Mucosa of rectum (tissue), 2 donors: ENCODE data around the gene SLC6A9.

Experiments used
- H3K27ac ChIP-seq, 2 donors: one replicate each; pipeline ENCODE4 v1.7.0; 2013; ENCODE audit warnings: inconsistent platforms in 2 of 2, low read depth in 2 of 2, low read length in 2 of 2
- H3K27me3 ChIP-seq, 2 donors: one replicate each; pipeline ENCODE4 v1.7.0; 2013; ENCODE audit warnings: low read length in 2 of 2; ENCODE audit not compliant: control insufficient read depth in 2 of 2, insufficient read depth in 2 of 2
- H3K36me3 ChIP-seq, 2 donors: one replicate each; pipeline ENCODE4 v1.7.0; 2013; ENCODE audit warnings: low read length in 2 of 2; ENCODE audit not compliant: control insufficient read depth in 2 of 2, insufficient read depth in 2 of 2
- H3K4me1 ChIP-seq, 2 donors: one replicate each; pipeline ENCODE4 v1.7.0; 2013; ENCODE audit warnings: low read length in 2 of 2, mild to moderate bottlenecking in 1 of 2; ENCODE audit not compliant: control insufficient read depth in 2 of 2, insufficient read depth in 2 of 2
- H3K4me3 ChIP-seq, 2 donors: one replicate each; pipeline ENCODE4 v1.7.0; 2013; ENCODE audit warnings: low read length in 2 of 2
- H3K9ac ChIP-seq, 2 donors: one replicate each; pipeline ENCODE4 v1.7.0; 2013; ENCODE audit warnings: low read length in 2 of 2, low read depth in 1 of 2, mild to moderate bottlenecking in 1 of 2
- H3K9me3 ChIP-seq, 2 donors: one replicate each; pipeline ENCODE4 v1.7.0; 2013; ENCODE audit warnings: low read length in 2 of 2; ENCODE audit not compliant: control insufficient read depth in 2 of 2
- donor health status: healthy.
- donor health status: Normal muscosa, but diverticular disease.

SLC6A9 gene

GRCh38 chr1:43951021-43951985 lies 80.0 kb downstream of the SLC6A9 start:
- Histone ChIP-seq H3K27ac (no peak overlapping the region), H3K9me3 (no peaks in the 10 kb centered on the region)

GRCh38 chr1:43949678-43950077 lies 81.6 kb downstream of the SLC6A9 start:
- Histone ChIP-seq H3K27me3 (no peaks in the 10 kb centered on the region), H3K9ac (no peak overlapping the region), H3K27ac (no peak overlapping the region), H3K4me3 (no peak overlapping the region), H3K4me1 (peaks cover 21% of the 10 kb centered on the region in 2 donors), H3K36me3 (peaks cover 5 to 10% of the 10 kb centered on the region in 2 donors), H3K9me3 (no peaks in the 10 kb centered on the region)

More at GRCh38 chr1:43951021-43951985, 80.0 kb downstream of the SLC6A9 start:
- H3K9ac ChIP-seq: no peak overlapping the region
- no peaks in the 10 kb centered on the region for H3K27me3 ChIP-seq
- peaks cover 5 to 12% of the 10 kb centered on the region in 2 donors for H3K36me3 ChIP-seq
- peaks cover 12 to 14% of the 10 kb centered on the region in 2 donors for H3K4me1 ChIP-seq
- H3K4me3 ChIP-seq: no peak overlapping the region

- H3K9me3 ChIP-seq: no peaks in the 10 kb centered on the region
- H3K9ac ChIP-seq: peak overlapping the region; percentile 24 to 89
- peaks cover 21% of the 10 kb centered on the region in 2 donors for H3K4me1 ChIP-seq
- peak overlapping the region; percentile 85 to 94 for H3K4me3 ChIP-seq
- peaks cover 5 to 10% of the 10 kb centered on the region in 2 donors for H3K36me3 ChIP-seq
- no peaks in the 10 kb centered on the region for H3K27me3 ChIP-seq
- no peak overlapping the region for H3K27ac ChIP-seq
These were observed 83.3 kb downstream of the SLC6A9 start for GRCh38 chr1:43947874-43948437.

- H3K4me1 ChIP-seq: peaks cover 21% of the 10 kb centered on the region in 2 donors
- peak overlapping the region; percentile 81 to 89 for H3K9ac ChIP-seq
- peaks cover 5 to 10% of the 10 kb centered on the region in 2 donors for H3K36me3 ChIP-seq
- H3K9me3 ChIP-seq: no peaks in the 10 kb centered on the region
- peak overlapping the region; percentile 94 to 95 for H3K27ac ChIP-seq
- no peaks in the 10 kb centered on the region for H3K27me3 ChIP-seq
- peak overlapping the region; percentile 85 to 94 for H3K4me3 ChIP-seq
These were observed 84.0 kb downstream of the SLC6A9 start for GRCh38 chr1:43947061-43947873.
